GM04503 (cell line): ENCODE results near the gene SLC25A12.
"Not testable (repeated sequence)": the region's sequence is repeated elsewhere in the genome, so short reads cannot be mapped to it uniquely, and the experiment has no call there.

ENCODE experiments used
- DNase-seq: peaks from one replicate; pipeline ENCODE4 v3.0.0-alpha.2; 2012; ENCODE audit warnings: low read depth

SLC25A12 gene

DNA sequence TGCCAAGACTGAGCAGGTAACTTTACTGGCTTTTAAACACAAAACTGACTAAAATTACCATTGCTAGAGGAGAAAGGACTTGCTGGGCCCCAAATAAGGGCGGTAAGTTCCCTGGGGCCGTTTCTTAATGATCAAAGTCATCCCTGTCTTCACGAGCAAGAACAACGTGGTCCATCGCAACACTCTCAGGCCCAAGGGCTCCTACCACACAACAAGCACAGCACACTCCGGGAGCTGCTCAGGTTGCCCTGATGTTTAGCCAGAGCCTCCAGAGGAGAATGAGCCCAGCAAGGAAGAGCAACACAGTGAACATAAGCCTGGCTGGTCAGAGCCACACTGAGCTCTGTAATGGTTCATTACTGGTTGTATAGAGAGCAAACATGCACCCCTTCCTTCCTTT, 104.1 kb downstream of the SLC25A12 start:
- DNase-seq = no peak

DNA sequence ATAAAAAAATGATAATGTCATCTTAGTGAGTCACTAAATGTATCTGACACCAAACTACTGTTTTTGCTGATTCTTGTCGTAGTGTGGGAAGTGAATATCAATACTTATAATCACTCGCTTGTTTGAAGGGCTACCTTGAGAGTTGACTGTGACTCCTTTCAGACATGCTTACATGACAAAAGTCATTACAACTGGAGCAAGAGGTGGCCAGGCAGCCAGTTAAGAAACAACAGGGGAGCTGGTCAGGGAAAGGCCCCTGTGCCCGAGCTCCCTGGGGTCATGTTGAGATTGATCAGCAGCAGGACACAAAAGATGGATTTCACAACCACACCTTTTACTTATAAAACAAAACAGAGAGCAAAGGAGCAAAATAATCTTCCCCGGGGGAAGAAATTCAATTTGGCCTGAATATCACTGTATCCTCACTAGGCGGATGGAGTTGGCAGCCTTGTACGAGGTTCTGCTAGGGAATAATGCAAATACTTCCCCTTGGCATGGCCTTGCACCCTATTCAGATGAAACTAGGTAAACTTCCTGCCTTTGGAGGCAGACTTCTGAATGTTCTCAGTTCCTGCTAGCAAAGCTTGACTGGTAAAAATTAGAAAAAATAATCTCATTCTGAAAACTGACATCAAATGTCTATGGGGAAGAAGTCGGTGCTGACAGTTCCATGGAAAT, 105.6 kb downstream of the SLC25A12 start:
- DNase-seq = no peak

DNA sequence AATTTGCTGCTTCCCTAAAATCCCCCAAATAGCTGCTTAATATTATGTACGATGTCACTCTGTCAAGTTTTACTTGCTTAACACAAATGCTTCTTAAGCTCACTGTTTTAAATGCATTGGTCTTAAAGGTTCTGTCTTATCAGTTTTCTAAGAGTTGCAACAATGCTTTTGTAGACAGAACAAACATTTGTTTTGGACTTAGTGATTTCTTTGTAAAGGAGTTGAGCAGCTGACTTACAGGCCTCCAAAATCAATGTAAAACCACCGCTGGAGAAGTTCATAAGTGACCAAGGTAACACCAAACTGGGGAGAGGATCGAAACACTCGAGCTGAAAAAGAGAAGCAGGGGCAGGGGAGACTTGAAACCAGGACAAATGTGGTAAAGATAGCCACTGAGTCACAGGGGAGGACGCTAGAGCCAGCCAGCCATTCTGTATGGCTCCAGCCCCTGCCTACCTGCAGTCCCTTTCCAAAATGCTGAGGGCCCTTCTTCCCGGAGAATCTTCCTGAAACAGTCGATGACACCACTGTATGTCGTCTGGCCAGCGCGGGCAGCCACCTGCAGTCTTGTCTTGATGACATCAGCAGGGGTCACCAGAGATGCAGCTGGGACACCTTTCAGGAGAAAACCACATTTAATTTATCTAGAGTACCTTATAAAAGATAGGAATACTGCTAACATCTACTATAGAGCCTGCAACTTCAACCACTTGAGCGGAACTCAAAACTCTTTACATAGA, 106.5 kb downstream of the SLC25A12 start:
- no peak for DNase-seq

DNA sequence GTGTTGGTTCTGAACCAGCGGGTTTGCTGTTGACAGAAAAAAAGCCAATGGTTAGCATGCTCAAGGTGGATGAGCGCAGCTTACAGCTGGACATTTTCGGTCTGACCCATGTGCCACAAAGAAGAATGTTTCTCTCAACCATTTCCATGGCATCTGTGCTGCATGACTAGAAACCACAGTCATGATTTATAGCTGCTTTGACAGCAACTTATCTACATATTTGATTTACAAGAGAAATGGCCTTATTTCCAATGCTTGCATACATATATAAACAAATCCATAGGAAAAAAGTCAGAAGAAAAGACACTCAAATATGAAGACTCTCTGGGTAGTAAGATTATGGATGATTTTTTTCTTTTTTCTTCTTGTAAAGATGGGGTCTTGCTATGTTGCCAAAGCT, 108.6 kb downstream of the SLC25A12 start:
- DNase-seq = no peak

DNA sequence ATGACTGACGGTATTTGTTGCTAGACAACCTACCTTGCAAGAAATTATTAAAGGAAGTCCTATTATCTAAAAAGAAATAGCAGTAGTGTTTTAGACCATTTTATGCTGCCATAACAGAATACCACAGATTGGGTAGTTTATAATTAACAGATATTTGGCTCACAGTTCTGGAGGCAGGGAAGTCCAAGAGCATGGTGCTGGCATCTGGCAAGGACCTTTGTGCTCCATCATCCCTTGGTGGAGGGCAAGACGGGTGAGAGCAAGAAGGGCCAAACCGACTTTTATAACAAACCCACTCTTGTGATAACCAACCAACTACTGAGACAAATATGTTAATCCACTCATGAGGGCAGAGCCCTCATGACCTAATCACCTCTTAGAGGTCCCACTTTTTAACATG, 115.5 kb downstream of the SLC25A12 start:
- no peak for DNase-seq

DNA sequence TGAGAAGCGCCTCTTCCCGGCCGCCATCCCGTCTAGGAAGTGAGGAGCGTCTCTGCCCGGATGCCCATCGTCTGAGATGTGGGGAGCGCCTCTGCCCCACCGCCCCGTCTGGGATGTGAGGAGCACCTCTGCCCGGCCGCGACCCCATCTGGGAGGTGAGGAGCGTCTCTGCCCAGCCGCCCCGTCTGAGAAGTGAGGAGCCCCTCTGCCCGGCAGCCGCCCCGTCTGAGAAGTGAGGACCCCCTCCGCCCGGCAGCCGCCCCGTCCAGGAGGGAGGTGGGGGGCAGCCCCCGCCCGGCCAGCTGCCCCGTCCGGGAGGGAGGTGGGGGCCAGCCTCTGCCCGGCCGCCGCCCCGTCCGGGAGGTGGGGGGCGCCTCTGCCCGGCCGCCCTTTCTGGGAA, 119.5 kb downstream of the SLC25A12 start:
- not testable (repeated sequence) for DNase-seq

DNA sequence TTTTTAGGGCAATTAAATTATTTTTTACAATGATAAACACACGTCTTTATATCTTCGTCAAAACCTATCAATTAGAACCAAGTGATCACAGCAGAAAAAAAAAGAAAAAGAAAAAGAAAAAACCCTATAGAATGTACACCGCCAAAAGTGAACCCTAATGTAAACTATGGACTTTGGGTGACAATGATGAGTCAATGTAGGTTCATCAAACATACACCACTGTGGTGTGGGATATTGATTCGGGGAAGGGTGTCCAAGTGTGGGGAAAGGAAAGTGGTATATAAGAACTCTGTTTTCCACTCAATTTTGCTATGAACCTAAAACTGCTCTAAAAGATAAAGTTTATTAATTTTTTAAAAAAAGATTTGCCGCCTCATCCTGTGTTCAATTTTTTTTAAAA, 121.7 kb downstream of the SLC25A12 start:
- DNase-seq = no peak

DNA sequence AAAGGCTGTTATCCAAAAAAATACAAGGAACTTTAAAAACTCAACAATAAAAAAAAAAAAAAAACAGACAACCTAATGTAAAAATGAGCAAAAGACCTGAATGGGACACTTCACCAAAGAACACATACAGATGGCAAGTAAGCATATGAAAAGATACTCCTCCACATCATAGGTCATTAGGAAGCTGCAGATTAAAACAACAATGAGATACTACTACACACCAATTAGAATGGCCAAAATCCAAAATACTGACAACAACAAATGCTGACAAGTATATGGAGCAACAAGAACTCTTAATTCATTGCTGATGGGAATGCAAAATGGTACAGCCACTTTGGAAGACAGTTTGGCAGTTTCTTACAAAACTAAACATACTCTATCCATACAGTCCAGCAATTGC, 122.6 kb downstream of the SLC25A12 start:
- DNase-seq = no peak

DNA sequence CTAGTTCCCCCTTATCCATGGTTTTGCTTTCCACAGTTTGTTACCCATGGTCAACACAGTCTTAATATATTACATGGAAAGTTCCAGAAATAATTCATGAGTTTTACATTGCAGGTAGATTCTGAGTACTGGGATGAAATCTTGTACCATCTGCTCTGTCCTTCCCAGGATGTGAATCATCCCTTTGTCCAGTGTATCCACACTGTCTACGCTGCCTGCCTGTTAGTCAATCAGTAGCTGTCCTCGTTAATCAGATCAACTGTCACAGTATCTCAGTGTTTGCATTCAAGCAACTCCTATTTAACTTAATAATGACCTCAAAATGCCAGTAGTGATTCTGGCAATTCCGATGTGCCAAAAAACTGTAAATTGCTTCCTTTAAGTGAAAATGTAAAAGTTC, 130.4 kb downstream of the SLC25A12 start:
- DNase-seq = no peak

DNA sequence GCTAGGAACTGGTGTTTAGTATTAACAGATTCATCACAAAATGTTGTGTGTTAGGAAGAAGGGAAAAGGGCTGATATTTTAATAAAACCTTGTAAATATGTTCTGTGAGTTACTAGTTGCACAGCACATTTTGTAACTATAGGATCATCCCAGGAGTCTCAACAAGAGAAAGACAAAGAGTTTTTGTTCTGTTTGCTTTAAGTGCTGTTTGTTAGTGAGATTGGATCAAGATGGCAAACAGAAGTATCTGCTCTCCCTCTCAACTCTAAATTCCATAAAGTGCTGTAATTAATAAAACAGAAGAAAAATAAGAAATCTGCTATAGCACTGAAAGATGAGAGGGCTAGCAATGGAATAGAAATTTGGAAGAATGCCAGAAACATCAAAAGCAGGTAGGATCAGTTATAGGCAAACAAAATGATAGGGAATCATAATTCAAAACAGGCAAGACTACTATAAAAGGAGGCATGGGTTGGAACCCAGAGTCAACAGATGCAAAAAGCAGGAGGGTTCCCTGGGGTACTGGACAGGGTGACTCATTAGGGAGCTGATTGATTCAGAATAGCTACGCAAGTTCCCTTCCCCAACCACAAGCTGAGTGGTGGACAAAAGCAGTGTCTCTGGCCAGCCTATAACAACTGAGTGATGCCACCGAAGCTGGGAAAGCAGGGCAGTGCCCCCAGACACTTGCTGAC, 131.0 kb downstream of the SLC25A12 start:
- no peak for DNase-seq

DNA sequence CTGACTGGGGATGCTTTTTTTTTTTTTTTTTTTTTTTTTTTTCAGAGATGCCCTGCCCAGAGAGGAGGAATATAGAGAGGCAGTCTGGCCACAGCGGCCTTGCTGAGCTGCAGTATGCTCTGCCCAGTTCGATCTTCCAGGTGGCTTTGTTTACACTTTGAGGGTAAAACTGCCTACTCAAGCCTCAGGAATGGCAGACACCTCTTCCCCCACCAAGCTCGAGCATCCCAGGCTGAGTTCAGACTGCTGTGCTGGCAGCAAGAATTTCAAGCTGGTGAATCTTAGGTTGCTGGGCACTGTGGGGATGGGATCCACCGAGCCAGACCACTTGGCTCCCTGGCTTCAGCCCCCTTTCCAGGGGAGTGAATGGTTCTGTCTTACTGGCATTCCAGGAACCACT, 132.9 kb downstream of the SLC25A12 start:
- DNase-seq = not testable (repeated sequence)

DNA sequence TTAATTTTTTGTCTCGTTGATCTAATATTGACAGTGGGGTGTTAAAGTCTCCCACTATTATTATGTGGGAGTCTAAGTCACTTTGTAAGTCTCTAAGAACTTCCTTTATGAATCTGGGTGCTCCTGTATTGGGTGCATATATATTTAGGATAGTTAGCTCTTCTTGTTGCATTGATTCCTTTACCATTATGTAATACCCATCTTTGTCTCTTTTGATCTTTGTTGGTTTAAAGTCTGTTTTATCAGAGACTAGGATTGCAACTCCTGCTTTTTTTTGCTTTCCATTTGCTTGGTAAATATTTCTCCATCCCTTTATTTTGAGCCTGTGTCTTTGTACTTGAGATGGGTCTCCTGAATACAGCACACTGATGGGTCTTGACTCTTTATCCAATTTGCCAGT, 135.3 kb downstream of the SLC25A12 start:
- DNase-seq = not testable (repeated sequence)

DNA sequence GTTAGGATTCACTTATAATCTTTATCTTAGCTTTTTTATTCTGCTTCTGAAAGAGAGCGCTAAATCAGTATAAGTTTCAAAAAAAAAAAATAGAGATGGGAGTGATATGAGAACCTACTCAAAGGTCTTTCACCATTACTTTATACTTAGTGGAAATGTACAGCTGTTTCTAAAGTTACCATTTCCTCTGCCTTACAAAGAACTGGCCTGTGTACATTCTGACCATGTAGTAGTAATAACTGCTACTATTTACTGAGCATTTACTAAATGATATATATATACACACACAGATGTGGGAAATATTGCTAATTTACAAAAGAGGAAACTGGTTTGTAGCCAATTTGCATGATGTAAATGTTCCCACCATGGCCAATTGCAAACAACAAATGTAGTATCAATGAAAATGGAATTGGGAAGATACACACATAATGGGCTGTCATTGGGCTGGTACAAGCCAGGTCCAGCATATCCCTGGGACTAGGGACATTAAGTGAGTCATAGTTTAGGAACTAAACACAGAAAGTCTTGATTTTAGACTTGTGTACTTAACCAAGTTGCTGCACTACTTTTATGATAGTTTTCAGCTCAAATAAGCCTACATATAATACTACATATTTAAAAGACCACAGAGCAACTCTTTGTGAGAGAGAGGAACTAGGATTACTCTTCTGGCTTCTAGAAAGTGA, 139.6 kb downstream of the SLC25A12 start:
- no peak for DNase-seq

DNA sequence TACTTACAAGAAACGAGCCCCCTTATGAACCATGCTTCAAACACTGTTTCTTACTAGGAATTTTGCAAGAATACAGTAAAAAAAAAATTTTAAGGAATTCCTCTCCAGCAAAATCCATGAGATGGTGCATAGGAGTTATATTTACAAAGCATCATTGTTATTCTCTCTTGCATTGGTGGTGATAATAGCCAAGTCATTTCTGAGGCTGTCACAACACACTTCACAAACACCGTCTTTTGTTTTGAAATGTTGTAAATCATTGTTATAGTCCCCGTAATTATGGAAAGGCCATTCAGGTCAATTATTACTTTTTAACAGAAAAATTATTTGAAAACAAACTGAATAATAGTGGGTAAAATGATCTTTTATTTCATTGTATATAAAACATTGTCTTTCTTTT, 146.7 kb downstream of the SLC25A12 start:
- no peak for DNase-seq

DNA sequence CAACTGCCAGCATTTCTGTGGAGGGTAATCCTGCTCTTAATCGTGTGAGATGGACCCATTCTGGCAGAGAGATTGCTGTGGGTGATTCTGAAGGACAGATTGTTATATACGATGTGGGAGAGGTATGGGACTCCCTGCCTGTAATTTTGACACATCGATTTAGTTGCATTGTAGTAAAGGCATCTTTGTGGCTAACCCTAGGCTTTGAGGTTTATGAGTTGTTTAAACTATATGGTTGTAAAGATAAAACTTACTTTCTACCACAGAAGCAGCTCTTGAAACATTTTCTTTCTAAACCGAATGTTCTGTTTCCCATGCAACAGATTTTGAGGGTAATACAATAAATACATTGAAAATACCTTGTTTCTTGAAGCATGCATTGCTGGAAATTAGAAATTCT, 148.2 kb downstream of the SLC25A12 start:
- no peak for DNase-seq

DNA sequence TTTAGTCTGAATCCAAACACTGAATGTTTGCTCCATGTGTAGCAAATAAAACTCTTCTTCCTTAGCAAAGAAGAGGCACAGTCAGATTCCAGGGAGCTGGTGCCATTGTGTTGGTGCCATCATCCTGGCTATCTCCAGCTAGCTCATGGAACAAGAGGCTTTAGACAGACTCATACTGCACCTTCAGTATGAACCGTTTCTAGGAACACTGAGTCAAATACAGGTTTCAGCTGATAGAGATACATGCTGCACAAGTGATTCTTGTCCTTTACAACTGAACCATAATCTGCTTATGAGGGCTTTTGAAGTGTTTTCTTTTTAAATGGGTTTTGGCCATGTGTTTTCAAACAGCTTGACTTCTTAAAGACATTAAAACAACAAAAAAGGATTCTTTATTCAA, 148.9 kb downstream of the SLC25A12 start:
- DNase-seq = no peak

DNA sequence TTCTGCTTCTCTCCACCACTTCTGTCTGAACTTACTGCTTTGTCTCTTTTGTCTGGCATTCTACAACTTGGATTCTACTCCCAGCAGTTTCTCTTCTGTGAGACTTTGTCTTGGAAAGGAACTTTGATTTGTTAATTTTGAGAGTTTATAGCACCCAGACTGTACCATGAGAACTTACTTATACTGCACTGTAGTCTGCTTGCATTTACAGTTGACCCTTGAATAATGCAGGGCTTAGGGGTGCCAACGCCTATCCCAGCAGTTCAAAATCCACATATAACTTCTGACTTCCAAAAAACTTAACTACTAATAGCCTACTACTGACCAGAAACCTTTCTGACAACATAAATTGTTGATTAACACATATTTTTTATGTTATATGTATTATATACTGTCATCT, 151.3 kb downstream of the SLC25A12 start:
- no peak for DNase-seq

DNA sequence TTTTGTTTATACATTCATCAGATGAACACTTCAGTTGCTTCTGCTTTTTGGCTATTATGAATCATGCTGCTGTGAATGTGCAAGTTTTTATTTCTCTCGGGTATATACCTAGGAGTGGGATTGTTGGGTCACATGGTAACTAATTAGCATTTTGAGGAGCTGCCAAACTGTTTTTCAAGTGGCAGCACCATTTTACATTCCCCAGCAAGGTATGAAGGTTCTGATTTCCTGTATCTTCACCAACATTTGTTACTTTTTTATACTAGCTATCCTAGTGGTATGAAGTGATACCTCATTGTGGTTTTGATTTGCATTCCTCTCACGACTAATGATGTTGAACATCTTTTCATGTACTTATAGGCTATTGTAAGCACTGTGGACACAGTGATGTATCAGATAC, 152.9 kb downstream of the SLC25A12 start:
- DNase-seq = no peak

DNA sequence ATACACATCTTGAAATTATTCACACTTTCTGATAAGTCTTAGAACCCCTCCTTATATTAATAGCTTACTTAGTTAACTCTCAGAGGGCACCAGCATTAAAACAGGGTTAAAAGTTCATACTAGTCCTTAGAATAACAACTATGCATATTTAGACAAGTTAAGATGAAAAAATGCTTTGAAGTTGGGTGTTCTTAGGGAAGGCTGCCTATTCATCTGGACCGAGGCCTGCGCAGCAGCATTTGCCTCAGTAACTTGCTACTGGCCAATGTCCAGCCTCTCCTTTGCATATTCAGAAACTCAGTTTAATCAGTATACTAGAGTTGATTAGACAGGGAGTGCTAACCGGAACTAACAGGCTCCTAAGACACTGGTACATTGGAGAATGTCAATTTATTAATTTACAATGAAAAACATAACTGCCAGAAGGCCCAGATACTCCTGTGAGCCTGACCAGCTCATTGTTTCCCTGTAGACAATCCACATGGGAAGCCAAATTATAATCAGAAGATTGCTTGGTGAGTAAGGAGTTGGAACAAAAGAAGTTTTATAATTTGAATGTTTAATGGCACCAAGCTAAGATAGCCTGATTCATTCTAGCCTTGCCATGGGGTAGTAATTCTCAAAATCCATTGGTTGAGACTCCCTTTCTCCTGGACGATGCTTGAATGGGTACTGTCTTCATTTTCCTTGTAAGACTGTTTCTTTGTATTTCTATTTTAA, 157.9 kb downstream of the SLC25A12 start:
- DNase-seq = no peak
